ENCODE measurements around the gene LYRM4.

DNA sequence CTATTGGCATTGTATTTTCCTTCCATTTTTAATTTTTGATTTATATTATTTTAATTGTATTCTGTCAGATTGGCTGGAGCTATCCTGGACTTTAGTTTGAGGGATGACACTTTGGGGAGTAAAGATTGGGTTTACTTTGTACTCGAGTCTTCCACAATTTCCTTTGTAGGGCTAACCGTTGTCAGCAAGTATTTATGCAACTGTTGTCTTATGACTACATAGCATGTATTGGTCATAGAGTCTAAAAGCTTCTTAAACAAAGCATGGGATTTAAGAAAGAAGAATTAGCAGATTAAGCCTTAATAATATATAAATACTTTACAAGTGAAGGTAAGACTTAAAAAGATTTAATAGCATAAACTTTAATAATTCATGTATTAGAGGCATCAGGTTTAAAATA, 20.2 kb upstream of the LYRM4 start:
- TF ChIP-seq CTCF (conservative IDR thresholded peaks at IDR 0.05 in 1 of 2, IDR thresholded peaks at IDR 0.05 in 1 of 2; ENCODE audit: low read depth in 1 of 2, low read length in 2 of 2): no peak
- no peak for TF ChIP-seq EZH2 (IDR thresholded peaks at IDR 0.05; ENCODE audit: low read length, missing control alignments)
